H9 (cell line): Measurements from ENCODE around the gene GRIP2. TPM values are rescaled to one million over a fixed set of nuclear protein-coding genes. Genes with fewer than 3 reads are reported as not detected.

ENCODE experiments used
- DNase-seq: peaks from one replicate; pipeline ENCODE4 v3.0.0-alpha.2; 2017
- H2AFZ ChIP-seq: one replicate; pipeline ENCODE4 v1.6.1; 2013; ENCODE audit warnings: mild to moderate bottlenecking, low read length, control low read depth, moderate library complexity
- H2AK5ac ChIP-seq: 2 replicates; pipeline ENCODE4 v1.6.1; 2013; ENCODE audit warnings: low read length, control low read depth, mixed read lengths; ENCODE audit not compliant: insufficient read length
- H2BK120ac ChIP-seq: one replicate; pipeline ENCODE4 v1.6.1; 2013; ENCODE audit warnings: low read depth, mild to moderate bottlenecking, low read length, control low read depth, inconsistent platforms; ENCODE audit not compliant: poor library complexity, severe bottlenecking
- H2BK12ac ChIP-seq: 2 replicates; pipeline ENCODE4 v1.6.1; 2013; ENCODE audit warnings: low read length, control low read depth, mixed read lengths, low read depth; ENCODE audit not compliant: insufficient read length
- H2BK15ac ChIP-seq: 2 replicates; pipeline ENCODE4 v1.6.1; 2013; ENCODE audit warnings: low read depth, low read length, control low read depth
- H2BK20ac ChIP-seq: one replicate; pipeline ENCODE4 v1.6.1; 2013; ENCODE audit warnings: low read depth, mild to moderate bottlenecking, low read length, control low read depth, inconsistent platforms; ENCODE audit not compliant: poor library complexity, severe bottlenecking
- H2BK5ac ChIP-seq: 2 replicates; pipeline ENCODE4 v1.6.1; 2013; ENCODE audit warnings: low read length, control low read depth, mixed read lengths; ENCODE audit not compliant: insufficient read length
- H3K14ac ChIP-seq: 2 replicates; pipeline ENCODE4 v1.6.1; 2013; ENCODE audit warnings: low read length, control low read depth; ENCODE audit not compliant: insufficient read depth
- H3K18ac ChIP-seq: 2 replicates; pipeline ENCODE4 v1.6.1; 2013; ENCODE audit warnings: low read depth, mild to moderate bottlenecking, mixed read lengths, low read length, control low read depth; ENCODE audit not compliant: insufficient read length
- H3K23ac ChIP-seq: 2 replicates; pipeline ENCODE4 v1.6.1; 2013; ENCODE audit warnings: low read length, control low read depth, mixed read lengths, low read depth; ENCODE audit not compliant: insufficient read length
- H3K23me2 ChIP-seq: 2 replicates; pipeline ENCODE4 v1.6.1; 2013; ENCODE audit warnings: low read depth, mild to moderate bottlenecking, mixed read lengths, low read length, control low read depth; ENCODE audit not compliant: insufficient read length, poor library complexity, severe bottlenecking
- H3K27ac ChIP-seq: 2 replicates; pipeline ENCODE4 v1.5.1; 2013; ENCODE audit warnings: low read length, control low read depth, mixed read lengths, low read depth; ENCODE audit not compliant: insufficient read length
- H3K27me3 ChIP-seq: 2 replicates; pipeline ENCODE4 v1.6.1; 2013; ENCODE audit warnings: low read length, control low read depth, inconsistent platforms; ENCODE audit not compliant: insufficient read depth
- H3K4ac ChIP-seq: 2 replicates; pipeline ENCODE4 v1.6.1; 2013; ENCODE audit warnings: low read depth, mild to moderate bottlenecking, control low read depth, inconsistent platforms, low read length, moderate library complexity
- H3K4me1 ChIP-seq: 2 replicates; pipeline ENCODE4 v1.6.1; 2013; ENCODE audit warnings: low read length, control low read depth, inconsistent platforms; ENCODE audit not compliant: insufficient read depth
- H3K4me2 ChIP-seq: 2 replicates; pipeline ENCODE4 v1.6.1; 2013; ENCODE audit warnings: low read length, control low read depth, mixed read lengths; ENCODE audit not compliant: insufficient read length, insufficient read depth
- H3K56ac ChIP-seq: 2 replicates; pipeline ENCODE4 v1.6.1; 2013; ENCODE audit warnings: low read depth, mild to moderate bottlenecking, mixed read lengths, low read length, control low read depth; ENCODE audit not compliant: insufficient read length
- H3K79me1 ChIP-seq: 2 replicates; pipeline ENCODE4 v1.6.1; 2013; ENCODE audit warnings: low read depth, mild to moderate bottlenecking, moderate library complexity, low read length, control low read depth, inconsistent platforms; ENCODE audit not compliant: insufficient read depth, poor library complexity, severe bottlenecking
- H3K79me2 ChIP-seq: 2 replicates; pipeline ENCODE4 v1.6.1; 2013; ENCODE audit warnings: low read length, control low read depth, inconsistent platforms; ENCODE audit not compliant: insufficient read depth
- H3K9ac ChIP-seq: 2 replicates; pipeline ENCODE4 v1.6.1; 2013; ENCODE audit warnings: low read length, control low read depth, mixed read lengths; ENCODE audit not compliant: insufficient read length; ENCODE audit errors: extremely low read depth
- H3K9me3 ChIP-seq: one replicate; pipeline ENCODE4 v1.6.1; 2013; ENCODE audit warnings: low read depth, low read length, inconsistent platforms; ENCODE audit not compliant: control insufficient read depth
- H3T11ph ChIP-seq: one replicate; pipeline ENCODE4 v1.6.1; 2013; ENCODE audit warnings: mild to moderate bottlenecking, low read length, control low read depth, inconsistent platforms
- H4K20me1 ChIP-seq: one replicate; pipeline ENCODE4 v1.6.1; 2013; ENCODE audit not compliant: control insufficient read depth, insufficient read length, insufficient read depth
- H4K5ac ChIP-seq: 2 replicates; pipeline ENCODE4 v1.6.1; 2013; ENCODE audit warnings: low read depth, mild to moderate bottlenecking, mixed read lengths, low read length, control low read depth; ENCODE audit not compliant: insufficient read length
- H4K8ac ChIP-seq: replicated peaks from 2 replicates; pipeline ENCODE4 v1.6.1; 2013; ENCODE audit warnings: low read length, control low read depth, mixed read lengths, low read depth; ENCODE audit not compliant: insufficient read length
- H4K91ac ChIP-seq: 2 replicates; pipeline ENCODE4 v1.6.1; 2013; ENCODE audit warnings: low read depth, mild to moderate bottlenecking, moderate library complexity, mixed read lengths, low read length, control low read depth; ENCODE audit not compliant: insufficient read length
- H3K27ac Mint-ChIP-seq, 3 experiments: 2 replicates in 2 of 3; 3 replicates in 1 of 3; pipeline ENCODE4 v1.8.0; 2020 to 2021; ENCODE audit warnings: mixed read lengths in 3 of 3, mild to moderate bottlenecking in 1 of 3, moderate library complexity in 1 of 3
- H3K27me3 Mint-ChIP-seq: 2 replicates; pipeline ENCODE4 v1.8.0; 2021; ENCODE audit warnings: low read depth, mild to moderate bottlenecking, moderate library complexity, mixed read lengths
- H3K36me3 Mint-ChIP-seq, 3 experiments: 2 replicates in 2 of 3; 3 replicates in 1 of 3; pipeline ENCODE4 v1.8.0; 2020 to 2021; ENCODE audit warnings: low read depth in 3 of 3, mixed read lengths in 3 of 3; ENCODE audit not compliant: insufficient read depth in 1 of 3
- H3K4me1 Mint-ChIP-seq, 2 experiments: 2 replicates each; pipeline ENCODE4 v1.8.0; 2020; ENCODE audit warnings: mixed read lengths in 2 of 2
- H3K4me3 Mint-ChIP-seq, 2 experiments: 2 replicates in 1 of 2; 3 replicates in 1 of 2; pipeline ENCODE4 v1.8.0; 2020 to 2021; ENCODE audit warnings: mild to moderate bottlenecking in 2 of 2, mixed read lengths in 2 of 2, moderate library complexity in 1 of 2
- H3K9me3 Mint-ChIP-seq, 2 experiments: 2 replicates in 1 of 2; 3 replicates in 1 of 2; pipeline ENCODE4 v1.8.0; 2020; ENCODE audit warnings: mild to moderate bottlenecking in 2 of 2, mixed read lengths in 2 of 2, moderate library complexity in 1 of 2
- CTCF ChIP-seq: fragments of 200-600 bp; sonication (generic); conservative IDR thresholded peaks from 3 replicates; pipeline ENCODE4 v1.8.0; 2021; ENCODE audit warnings: antibody characterized with exemption, mild to moderate bottlenecking
- WGBS: extraction: QIAGEN DNeasy Blood & Tissue Kit; methylation state at CpG from one replicate; pipeline ENCODE4 v1.1.7; 2013; ENCODE audit warnings: missing lambda C conversion rate, low lambda C conversion rate, mixed read lengths; ENCODE audit not compliant: insufficient read length; ENCODE audit errors: extremely low coverage; 5-methylcytosine and 5-hydroxymethylcytosine counted together
- total RNA-seq: library from RNA; stranded (reverse); gene quantifications from 2 replicates; pipeline ENCODE4 v1.2.1, GENCODE V29; 2021

GRIP2 gene
- total RNA-seq, 1 experiment from 2014 or later = 3.1 TPM

DNA sequence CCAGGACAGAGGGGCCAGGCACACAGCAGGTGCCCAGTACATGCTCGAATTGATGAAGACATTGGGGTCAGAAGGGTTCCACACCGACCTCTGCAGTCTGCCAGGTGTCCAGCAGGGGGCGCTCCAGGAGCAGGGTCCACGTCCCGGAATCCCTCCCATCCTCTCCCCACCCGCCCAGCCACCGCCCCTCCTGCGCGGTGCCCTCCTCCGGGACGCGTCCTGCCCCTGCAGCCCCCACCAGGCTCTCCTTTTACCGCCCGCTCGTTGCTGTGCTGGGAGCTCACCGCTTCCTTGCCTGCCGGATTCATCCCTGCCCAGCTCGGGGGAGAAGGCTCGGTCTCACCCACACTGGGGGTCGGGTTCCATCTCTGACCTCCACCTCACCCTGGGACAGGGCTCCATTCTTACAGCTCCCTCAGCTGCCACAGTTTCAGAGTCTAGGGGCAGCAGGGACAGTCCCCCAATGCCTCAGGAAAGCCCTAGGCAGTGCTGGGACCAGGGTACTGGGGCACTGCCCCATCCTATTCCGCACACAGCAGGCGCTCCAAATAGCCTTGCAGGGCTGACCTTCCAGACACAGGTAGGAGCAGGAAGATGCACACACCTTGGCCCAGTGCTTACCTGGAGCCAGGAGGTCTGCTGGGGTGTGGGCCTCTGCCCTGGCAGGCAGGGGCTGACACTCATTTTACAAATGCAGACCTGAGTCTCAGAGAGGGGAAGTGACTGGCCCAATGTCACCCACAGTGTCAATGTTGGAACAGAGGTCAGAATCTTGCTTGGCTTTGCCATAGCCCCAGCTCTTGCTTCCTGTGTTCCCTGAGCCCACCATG, 31.0 kb downstream of the GRIP2 start:
- H3K36me3 Mint-ChIP-seq = no peaks in the 10 kb centered on the region; a peak in 1 of 7 replicates
- DNase-seq = peak; percentile 89
- Histone ChIP-seq H3K9me3 (no peaks in the 10 kb centered on the region), H3K23ac (no peak overlapping the region), H2BK12ac (no peak overlapping the region), H2BK20ac (no peak overlapping the region), H3K9ac (no peak overlapping the region), H4K5ac (no peak overlapping the region), H3K4me1 (no peaks in the 10 kb centered on the region; the same call in 1 of the 2 replicates), H2BK15ac (no peak overlapping the region), H3K79me1 (no peaks in the 10 kb centered on the region), H2BK5ac (no peak overlapping the region), H3K27me3 (no peaks in the 10 kb centered on the region), H2AK5ac (no peak overlapping the region), H3K56ac (no peak overlapping the region), H3K79me2 (no peaks in the 10 kb centered on the region), H3K4me2 (peak overlapping the region; percentile 43), H3K23me2 (no peaks in the 10 kb centered on the region), H3K27ac (no peak overlapping the region), H3T11ph (no peak overlapping the region), H3K4ac (no peak overlapping the region), H3K18ac (no peak overlapping the region), H2BK120ac (no peak overlapping the region), H3K14ac (0 out of 2 replicates have a peak overlapping the region, but pooled peaks have one; percentile 45), H4K91ac (no peak overlapping the region), H4K8ac (no peak overlapping the region), H4K20me1 (no peaks in the 10 kb centered on the region), H2AFZ (no peak overlapping the region)
- peak overlapping the region; percentile 58 to 75 for H3K4me3 Mint-ChIP-seq
- no peaks in the 10 kb centered on the region for H3K9me3 Mint-ChIP-seq
- no CpG with 5 or more reads among the region's 22 CpGs for WGBS
- H3K4me1 Mint-ChIP-seq = peaks cover 9% of the 10 kb centered on the region in 2 experiments
- H3K27ac Mint-ChIP-seq = peak overlapping the region in 1 of 3 experiments; percentile 57; a peak in 2 of 7 replicates
- TF ChIP-seq CTCF = peak; percentile 99
- peaks cover 15% of the 10 kb centered on the region for H3K27me3 Mint-ChIP-seq
